OCI-M2 (cell line): ENCODE measurements around the gene PCSK1.
A peak's percentile ranks its signal among the peaks of the same experiment; 100 is the strongest.

Experiments
- DNase-seq: peaks from one replicate; lab custom pipeline; 2025; ENCODE audit not compliant: unreplicated experiment; lab: John Stamatoyannopoulos, UW

PCSK1 gene

DNA sequence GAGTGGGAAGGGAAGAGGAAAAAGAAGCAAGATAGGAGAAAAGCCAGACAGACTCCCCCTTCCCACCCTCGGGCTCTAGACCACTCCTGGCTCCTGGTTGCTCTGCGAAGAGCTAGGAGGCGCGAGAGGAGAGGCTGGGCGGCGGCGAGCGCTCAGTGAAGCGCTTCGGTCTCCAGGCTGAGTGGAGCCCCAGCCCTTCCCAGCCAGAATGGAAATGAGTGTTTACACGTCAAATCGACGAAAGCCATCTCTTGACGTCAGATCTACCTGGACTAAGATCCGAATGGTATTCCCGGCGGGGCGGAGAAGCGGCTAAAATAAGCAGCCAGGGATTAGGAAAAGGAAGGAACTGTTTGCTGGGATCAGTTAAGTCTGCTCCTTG lies at the start of gene PCSK1:
Gene PCSK1 (minus strand): TSS at position 183 of the 382 bp plus-strand sequence. CDS start 206 bp downstream, outside the sequence.
- no peak for DNase-seq

DNA sequence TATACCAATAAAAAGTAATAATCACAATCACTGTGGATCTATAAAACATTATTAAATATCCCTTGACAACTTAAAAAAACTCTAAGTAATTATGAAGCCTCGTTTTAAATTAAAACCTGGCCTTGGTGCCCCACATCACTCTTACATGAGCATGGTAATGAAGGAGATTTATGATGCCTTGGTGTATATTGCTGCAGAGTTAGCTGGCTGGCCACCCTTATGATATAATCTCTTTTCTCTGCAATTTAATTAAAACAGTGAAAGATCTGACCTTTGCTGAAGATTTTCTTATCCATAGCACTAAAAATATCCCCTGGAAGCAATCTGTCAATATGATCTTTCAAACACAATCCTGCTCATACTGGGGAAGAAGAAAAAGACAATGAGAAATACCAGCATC lies 48.8 kb upstream of the PCSK1 start:
- DNase-seq, result no peak

DNA sequence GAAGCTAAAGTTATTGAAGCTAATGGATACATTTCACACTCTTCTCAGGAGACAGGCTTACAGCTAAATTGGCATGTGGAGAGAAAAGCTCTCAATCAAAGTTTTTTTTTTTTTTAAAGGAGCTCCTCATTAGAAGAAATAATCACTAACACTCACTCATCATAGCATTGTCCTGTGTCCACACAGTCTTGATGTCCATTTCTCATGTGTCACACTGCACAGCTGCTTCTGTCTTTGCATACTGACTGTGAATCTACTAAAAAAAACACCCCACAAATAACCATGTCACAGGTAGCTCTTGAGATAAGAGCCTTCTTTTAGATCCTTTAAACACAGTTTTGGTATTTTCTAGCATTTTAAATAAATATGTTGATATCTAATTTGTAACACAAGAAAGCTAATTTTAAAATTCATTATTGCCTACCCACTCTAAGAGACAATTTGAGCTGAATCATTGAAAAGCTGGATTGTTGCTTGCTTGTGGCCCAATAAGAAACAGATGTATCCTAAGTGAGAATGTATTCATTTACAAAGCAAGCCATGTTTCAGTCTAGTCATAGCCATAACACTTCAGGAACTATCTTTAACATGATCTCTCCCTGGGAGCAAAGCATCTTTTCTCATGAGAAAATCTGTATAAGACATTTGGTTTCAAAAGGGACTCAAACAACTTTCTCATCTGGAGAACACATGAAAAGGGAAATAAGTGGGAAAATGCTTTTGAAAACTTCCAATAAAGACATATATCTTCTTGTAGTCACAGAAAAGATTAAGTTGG lies 48.1 kb upstream of the PCSK1 start:
- no peak for DNase-seq

DNA sequence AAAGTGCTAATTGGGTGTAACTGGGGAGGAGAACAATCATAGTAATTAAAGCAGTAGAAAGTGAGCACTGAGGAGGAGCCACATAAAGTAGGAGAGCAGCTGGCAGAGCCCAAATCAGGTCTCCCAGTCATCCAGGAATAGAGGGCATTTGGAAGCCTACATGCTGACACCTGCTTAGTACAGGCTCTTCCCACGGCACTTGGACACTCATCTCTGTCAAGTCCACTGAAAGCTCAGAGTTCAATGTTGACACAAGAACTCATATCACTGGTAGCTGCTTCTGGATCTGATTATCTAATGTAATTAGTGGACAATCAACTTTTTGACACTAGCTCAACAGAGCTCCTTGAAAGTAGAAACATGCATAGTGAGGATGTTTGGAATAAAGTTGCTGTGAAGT lies 45.9 kb upstream of the PCSK1 start:
- DNase-seq, result no peak

DNA sequence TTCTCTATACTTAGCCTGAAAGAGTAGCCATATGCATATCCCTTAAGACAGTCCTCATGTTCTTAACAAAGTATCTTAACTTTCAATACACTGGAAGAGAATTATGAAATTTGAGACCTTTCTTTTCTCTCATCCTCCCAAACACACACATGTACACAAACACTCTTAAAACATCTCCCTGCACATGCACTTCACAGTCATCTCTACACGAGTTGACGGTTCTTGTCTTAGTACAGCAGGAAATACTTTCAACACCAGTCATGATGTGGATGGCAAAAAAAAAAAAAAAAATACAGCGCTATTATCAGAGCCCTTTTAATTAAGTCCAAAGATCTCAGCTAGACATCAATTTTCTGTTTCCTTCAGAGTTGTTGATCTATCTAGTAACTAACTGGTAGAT lies 43.6 kb upstream of the PCSK1 start:
- no peak for DNase-seq

DNA sequence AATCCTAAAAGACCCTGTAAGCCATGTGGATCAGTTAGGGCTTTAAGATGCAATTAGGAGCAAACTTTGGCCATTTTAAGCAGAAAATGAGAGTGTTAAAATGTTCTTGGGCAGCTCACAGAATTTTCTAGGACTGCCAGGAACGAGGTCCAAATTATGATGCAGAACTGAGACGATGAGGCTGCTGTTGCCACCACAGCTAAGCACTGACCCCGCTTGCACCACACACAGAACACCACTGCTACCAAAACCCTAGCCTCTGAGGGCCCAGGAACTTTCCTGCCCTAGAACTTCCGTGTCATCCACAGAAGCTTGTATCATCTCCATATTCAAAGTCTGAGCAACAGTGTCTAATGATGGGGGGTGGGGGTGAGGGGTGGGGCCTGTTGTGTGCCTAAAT lies 41.0 kb upstream of the PCSK1 start:
- no peak for DNase-seq

DNA sequence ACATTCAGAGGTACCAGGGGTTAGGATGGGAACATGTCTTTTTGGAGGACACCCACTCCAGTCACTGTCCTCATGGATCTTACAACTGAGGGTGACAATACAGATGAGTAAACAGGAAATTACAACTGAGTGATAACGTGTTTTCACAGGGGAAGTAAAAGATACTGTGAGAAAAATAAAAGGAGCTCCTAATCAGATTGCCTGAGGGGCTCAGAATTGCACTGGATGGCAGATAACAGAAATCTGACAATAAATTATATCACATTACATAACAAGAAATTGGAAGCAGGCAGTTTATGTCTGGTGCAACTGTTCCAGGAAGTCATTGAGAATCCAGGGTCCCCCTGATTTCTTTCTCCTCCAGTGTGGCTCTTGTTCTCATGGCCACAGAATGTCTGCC lies 40.1 kb upstream of the PCSK1 start:
- no peak for DNase-seq

DNA sequence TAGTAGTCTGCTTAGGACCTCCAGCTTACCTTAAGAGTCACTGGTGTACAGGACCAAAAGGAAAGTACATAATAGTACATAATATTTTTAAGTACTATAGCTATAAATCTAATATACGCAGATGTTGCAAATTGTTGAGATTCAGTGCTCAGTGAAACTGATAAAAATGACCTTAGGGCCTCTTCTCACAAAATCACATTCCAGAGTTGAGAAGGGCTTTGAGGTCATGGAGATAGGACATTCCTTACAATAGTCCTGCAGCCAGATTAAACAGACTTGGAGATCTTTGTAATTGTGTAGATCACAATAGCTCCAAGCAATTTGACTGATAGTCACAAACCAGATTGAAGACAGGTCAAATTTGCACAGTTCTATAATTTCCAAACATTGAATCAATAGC lies 37.7 kb upstream of the PCSK1 start:
- DNase-seq, result no peak

DNA sequence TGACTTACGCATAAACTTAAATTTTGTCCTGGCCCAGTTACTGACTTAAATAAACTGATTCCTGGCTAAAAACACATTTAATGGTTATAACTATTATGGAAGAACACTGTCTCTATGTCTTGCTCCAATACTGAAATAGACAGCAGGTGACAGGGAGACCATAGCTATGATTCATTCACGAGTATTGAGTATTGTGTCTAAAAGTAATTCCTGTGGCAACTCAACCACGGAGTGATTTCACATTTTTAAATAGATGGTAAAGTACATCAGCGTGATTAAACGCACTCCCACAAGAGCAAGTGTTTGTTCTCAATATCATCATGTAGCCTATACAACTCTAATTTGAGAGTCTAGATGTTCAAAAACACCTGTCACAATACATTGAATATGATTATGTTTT lies 35.9 kb upstream of the PCSK1 start:
- no peak for DNase-seq

DNA sequence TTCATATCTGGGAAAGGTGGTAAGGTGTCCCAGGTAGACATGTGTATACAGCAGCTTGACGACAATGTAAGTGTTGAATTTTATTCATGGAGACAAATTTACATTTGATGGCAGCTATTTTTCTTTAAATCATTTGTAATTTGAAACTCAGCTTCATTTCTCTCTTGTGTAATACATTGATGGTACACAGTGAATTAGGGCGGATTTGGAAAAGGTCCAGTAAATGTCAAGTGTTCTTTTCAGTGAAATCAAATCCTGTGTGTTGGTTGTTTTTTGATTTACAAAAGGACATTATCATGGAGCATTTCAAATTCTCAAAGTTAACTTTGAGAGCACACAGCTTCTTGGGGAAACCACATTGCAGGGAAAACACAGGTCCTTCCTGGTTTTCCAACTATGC lies 30.0 kb upstream of the PCSK1 start:
- DNase-seq, result no peak

DNA sequence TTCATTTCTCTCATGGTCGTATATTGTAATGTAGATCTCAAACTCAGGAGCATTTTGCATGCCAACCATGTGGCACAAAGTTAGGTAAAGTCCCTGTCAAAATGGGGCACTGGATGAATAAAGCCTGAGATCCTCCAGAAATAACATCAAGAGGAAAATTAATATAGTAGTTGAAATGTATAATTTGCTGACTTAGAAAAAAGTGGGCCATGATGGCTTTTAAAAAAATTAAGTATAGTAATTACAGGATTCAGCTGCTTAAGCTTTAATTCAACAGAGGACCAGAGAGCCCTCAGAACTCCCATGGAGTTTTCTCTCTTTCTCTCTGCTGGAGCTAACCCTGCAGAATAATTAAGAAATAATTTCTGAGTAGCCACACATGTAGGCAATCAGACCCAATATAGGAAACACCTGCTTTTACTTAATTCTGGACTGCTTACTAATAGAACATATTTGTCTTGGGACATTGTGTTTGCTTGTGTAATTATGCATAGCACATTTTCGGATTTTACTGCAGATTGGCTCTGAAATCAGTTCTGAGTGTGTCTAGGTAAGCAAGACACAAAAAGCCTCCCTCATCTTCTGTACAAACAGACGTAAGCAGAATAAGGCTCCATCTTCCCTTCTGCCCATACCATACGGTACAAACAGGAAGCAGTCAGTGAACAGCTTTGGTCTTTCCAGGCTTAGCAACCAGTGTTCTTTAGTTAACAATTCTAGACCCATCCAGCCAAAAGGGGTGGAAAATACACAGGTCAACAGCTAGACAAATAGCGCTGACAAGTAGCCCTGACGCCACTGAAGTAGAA lies 26.5 kb upstream of the PCSK1 start:
- no peak for DNase-seq

DNA sequence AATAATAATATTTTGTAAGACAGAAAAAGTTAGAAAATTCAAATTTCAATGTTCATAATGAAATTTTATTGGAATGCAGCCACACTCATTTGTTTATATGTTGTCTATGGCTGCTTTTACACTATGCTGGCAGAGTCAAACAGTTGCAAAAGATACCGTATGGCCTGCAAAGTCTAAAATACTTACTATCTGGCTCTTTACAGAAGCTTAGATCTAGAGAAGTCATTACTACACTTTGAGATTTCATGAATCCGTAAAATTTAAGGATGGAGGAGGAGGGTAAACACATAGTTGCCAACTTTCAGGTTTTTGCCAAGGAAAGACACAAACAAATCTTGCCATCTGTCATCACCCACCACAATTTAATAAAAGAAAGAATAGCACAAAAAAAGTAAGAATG lies 25.1 kb upstream of the PCSK1 start:
- no peak for DNase-seq

DNA sequence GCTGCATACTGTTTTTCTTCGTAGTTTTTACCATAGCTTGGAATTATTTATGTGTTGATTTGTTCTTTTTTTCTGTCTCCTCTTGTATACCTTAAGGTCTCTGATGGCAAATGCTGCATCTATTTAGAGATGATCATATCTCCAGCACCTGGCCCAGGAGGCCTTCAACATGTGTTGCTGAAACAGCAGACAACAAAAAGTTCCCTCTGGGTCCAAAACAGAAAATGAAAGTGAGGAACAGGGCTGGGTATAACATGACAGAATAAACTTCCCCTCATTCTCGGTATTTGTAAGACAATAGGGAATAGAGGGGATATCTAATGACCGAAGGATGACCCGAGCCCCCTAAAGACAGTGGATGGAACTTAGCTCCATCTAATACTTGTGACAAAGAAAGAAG lies 22.7 kb upstream of the PCSK1 start:
- no peak for DNase-seq

DNA sequence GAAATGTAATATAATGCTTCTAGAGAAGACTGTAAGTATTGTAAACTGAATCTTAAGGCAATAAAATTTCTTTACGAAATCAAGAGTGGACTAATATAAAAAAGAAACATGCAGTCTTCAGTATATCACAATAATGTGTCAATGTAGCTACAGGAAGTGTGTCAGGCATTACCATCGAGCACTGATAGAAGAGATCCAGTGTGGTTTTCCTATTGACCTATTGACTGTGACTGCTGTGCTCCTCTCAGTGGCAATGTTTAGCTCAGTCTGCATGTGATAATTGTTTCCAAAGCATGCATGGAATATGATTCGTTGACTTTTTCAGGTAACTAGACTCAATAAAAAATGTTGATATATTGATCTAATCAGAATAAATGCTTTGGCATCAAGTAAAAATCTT lies 20.3 kb upstream of the PCSK1 start:
- no peak for DNase-seq

DNA sequence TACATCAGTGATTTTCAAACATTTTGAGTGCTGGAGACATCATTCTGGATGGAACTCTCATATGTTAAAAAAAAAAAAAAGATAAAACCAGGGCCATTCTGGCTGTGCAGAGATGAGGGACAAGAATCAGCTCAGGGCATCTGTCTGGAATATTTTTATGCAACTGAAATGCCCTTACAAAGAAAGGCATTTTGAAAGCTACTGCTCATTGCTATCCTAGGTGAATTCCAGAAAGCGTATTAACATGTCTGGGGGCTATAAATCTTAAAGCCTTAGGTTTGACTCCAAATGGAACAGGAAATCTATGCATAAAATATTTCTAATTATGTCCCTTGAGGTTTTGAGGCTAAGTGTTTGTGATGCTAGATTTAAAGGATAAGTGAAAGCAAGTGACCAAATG lies 14.9 kb upstream of the PCSK1 start:
- no peak for DNase-seq

DNA sequence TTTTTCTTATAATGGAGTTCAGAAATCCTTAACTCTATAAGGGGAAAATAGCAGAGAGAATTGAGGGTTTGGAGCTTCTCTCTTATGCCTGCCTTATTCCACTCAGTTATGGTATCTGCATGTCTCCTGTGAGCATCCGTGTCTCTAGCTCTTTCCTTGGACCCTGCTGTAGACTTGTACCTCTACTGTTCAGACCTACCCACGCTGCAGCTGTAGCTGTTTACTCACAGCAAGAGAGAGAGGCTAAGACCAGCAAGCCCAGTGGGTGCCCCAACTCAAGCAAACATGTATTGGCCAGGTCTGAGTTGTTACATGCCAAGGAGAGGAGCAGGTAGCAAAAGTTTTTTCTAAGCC lies 7.1 kb upstream of the PCSK1 start:
- no peak for DNase-seq

DNA sequence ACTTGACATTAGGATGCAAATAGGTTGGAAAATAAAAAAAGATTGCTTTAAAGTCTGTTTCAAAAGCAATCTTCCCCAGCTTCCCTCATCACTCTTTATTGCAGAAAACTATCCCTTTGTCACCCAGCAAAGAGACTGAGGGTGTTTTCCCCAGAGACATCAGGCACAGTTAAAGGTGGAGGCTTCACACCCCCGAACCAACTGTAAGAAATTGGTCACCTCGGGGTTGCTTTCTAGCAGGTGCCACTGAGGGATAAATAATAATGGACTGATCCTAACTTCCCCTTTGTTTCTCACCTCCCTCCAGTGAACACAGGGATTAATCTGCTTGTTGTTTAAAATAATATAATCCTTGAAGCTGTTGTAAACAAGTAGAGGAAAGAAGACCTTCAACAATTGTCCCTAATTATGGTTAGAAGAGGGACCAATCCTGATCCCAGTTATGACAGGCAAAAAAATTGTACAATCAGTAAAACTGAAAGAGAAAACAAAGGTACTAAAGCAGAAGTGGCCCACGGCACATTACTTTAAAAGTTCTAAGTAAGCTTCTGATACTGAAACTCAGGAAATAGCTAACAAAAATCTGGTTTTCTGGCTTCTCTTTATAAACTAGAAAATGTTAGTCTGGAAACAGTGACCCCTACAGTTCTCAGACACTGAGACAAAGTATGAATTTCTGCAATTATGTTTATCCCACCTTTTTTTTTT lies 6.6 kb upstream of the PCSK1 start:
- no peak for DNase-seq

DNA sequence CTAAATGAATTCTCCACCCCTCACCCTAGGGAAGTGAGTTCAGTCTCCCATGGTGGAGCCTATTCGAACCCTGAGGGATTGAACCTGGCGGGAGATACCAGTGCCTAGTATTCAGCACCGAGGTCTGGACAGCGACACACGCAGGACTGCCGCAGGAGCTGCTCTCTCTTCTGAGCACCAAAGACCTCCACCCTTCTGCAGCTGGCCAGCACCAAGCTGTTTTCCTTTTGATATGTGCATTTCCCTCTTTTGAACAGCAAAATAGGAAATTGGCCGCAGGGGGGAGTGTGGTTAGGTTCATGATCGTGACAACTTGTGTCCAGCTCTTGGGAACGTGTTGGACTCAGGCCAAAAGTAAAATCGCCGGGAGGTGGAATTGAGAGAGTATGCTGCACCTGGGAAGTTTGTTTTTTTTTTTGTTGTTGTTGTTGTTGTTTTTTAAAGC lies 1.2 kb upstream of the PCSK1 start:
- DNase-seq, result peak; percentile 26

DNA sequence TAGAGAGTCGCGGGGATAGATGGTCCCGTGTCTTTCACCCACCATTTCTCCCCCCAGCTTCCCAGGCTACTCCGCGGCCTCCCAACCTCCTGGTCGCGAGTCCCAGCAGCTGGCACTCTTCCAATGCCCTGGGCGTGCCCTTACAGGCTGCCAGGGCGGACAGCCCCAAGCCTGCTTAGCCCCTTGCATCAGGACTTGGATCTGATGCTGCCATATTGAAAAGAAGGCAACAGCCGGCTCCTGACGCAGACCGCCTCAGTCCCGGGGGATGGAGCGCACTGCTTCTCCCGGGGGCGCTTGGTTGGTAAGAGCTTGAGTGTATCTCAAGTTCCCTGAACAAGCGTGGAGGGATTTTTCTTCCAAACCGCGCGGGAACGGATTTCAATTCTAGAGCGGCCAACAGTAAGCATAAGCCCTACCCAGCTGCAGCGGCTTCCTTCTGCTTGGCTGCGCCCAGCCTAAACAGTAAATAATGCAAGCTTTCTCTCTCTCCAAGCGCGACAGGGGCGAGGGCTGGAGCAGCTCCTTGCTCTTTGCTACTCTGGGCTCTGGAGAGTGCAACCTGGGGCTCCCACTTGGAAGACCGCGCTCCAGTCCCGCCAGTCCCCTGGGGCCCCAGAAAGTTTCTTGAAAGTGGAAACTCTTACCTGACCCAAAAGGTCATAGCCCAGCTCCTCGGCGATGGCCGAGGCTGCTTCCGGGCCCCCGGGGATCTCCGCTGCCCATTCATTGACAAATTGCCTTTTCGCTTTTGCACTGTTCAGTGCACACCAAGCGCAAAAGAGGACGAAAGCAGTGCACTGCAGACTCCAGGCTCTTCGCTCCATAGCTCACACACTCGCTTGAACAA lies 607 bp downstream of the PCSK1 start:
- DNase-seq, result no peak

DNA sequence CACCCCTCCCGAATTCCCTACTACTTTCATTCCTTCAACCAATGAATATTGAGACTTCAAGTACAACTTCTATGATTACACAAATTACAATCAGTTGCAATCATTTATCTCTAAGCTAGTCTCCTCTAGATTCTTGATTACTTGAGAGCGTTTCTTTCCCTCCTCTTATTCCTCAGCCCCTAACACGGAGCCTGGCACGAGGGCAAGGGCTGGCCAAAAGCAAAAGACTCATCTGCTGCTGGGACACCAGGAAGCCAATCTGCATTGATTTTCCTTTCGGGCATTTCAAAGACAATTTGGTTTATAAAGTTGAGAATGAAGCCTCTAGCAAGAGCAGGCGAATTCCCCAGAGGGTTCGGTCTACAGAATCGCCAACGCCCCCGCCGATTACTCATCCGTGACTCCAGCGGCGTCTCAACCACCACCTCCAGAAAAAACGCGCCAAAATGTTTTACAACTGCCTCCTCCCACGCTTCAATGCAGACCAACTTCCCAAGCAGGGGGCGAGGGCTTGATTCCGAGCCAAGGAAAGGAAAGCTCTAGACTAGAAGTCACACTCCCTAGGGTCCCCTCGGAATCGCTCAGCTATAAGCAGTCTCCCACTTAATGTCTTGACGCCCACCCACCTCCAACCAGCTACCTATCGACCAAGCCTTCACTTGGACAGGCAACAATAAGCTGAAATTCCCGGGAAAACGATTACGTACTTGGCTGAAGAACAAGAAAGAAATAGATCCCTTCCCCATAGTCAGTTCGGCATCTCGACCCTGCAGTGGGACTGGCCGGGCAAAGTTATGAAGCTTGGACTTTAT lies 1.5 kb downstream of the PCSK1 start:
- DNase-seq, result no peak
